HCT116 (cell line): Measurements from ENCODE around the gene DCHS2. TPM values are rescaled to one million over a fixed set of nuclear protein-coding genes. Genes with fewer than 3 reads are reported as not detected.

ENCODE experiments used
- ATAC-seq: fragments of 200-7000 bp; cut with Tn5 transposase; 2 replicates; pipeline ENCODE4 v1.9.1; 2020; ENCODE audit warnings: mild to moderate bottlenecking, moderate library complexity
- BruUV-seq: library from RNA; stranded (reverse); fragments of 400-500 nt; replicated peaks from 2 replicates; lab custom pipeline; 2021; lab: Mats Ljungman, UMichigan
- CTCF ChIA-PET: fragments of 300-600 bp; sonication (Branson Sonifier 250); formaldehyde crosslinking; loops from one replicate; lab custom pipeline; 2021; ENCODE audit warnings: antibody characterized with exemption; lab: Charles Lee
- POLR2A ChIA-PET: fragments of 300-600, 350-600 bp; sonication (Branson Sonifier 250); formaldehyde crosslinking; loops from one replicate; lab custom pipeline; 2021; ENCODE audit warnings: antibody characterized with exemption; lab: Charles Lee
- RAD21 ChIA-PET, 2 experiments: fragments of 300-600 bp; sonication (Branson Sonifier 250); formaldehyde crosslinking; loops; one replicate each; lab custom pipeline; 2023; ENCODE audit warnings: low total read pairs in 2 of 2; ENCODE audit not compliant: uncharacterized antibody in 2 of 2, unreplicated experiment in 2 of 2, low non-redundant PET in 1 of 2; lab: Charles Lee
- DNase-seq: peaks from one replicate; pipeline ENCODE4 v3.0.0-alpha.2; 2010; ENCODE audit warnings: low read depth, low spot score
- H2AFZ ChIP-seq: fragments of 200-600 bp; shearing (Covaris generic), sonication (generic); 2 replicates; pipeline ENCODE4 v1.6.1; 2017; ENCODE audit warnings: low read depth, mixed run types, mixed read lengths, antibody characterized with exemption, low read length; ENCODE audit not compliant: poor library complexity, severe bottlenecking
- H3K27ac ChIP-seq: 2 replicates; pipeline ENCODE4 v1.5.1; 2012; ENCODE audit warnings: low read depth, low read length
- H3K27me3 ChIP-seq: fragments of 200-600 bp; sonication (generic); 2 replicates; pipeline ENCODE4 v1.6.1; 2016; ENCODE audit warnings: mixed run types, low read length, mixed read lengths; ENCODE audit not compliant: insufficient read depth
- H3K36me3 ChIP-seq, 2 experiments: fragments of 200-500 bp in 1 of 2; fragments of 200-600 bp in 1 of 2; sonication (Bioruptor generic) in 1 of 2; sonication (generic) in 1 of 2; 2 replicates each; pipeline versions ENCODE4 v1.5.1 to v1.6.1; 2014 to 2016; ENCODE audit warnings: low read length in 2 of 2, inconsistent platforms in 1 of 2, mixed read lengths in 1 of 2, mixed run types in 1 of 2; ENCODE audit not compliant: insufficient read depth in 2 of 2, control insufficient read depth in 1 of 2
- H3K4me1 ChIP-seq, 2 experiments: fragments of 200-600 bp in 1 of 2; sonication (generic) in 1 of 2; 2 replicates each; pipeline versions ENCODE4 v1.5.1 to v1.6.1; 2012 to 2017; ENCODE audit warnings: low read length in 2 of 2, inconsistent platforms in 1 of 2, mild to moderate bottlenecking in 1 of 2, mixed read lengths in 1 of 2, mixed run types in 1 of 2, moderate library complexity in 1 of 2; ENCODE audit not compliant: insufficient read depth in 2 of 2, control insufficient read depth in 1 of 2
- H3K4me2 ChIP-seq: fragments of 200-600 bp; sonication (generic); 2 replicates; pipeline ENCODE4 v1.6.1; 2017; ENCODE audit warnings: mixed run types, low read length, mixed read lengths
- H3K4me3 ChIP-seq, 2 experiments: fragments of 200-600 bp in 1 of 2; sonication (generic) in 1 of 2; replicated peaks in 1 of 2; 2 replicates each; pipeline ENCODE4 v1.5.1; 2011 to 2016; ENCODE audit warnings: low read length in 2 of 2, control low read depth in 1 of 2, low read depth in 1 of 2, mild to moderate bottlenecking in 1 of 2, mixed read lengths in 1 of 2, mixed run types in 1 of 2
- H3K79me2 ChIP-seq: fragments of 200-600 bp; sonication (generic); 2 replicates; pipeline ENCODE4 v1.6.1; 2017; ENCODE audit warnings: mild to moderate bottlenecking, mixed run types, low read length, moderate library complexity, mixed read lengths; ENCODE audit not compliant: insufficient read depth
- H3K9ac ChIP-seq: fragments of 200-600 bp; sonication (generic); 2 replicates; pipeline ENCODE4 v1.6.1; 2016; ENCODE audit warnings: low read length, mixed read lengths
- H3K9me2 ChIP-seq: fragments of 200-600 bp; sonication (generic), shearing (Covaris generic); 2 replicates; pipeline ENCODE4 v1.6.1; 2017; ENCODE audit warnings: mixed run types, mild to moderate bottlenecking, moderate library complexity; ENCODE audit not compliant: insufficient read depth
- H3K9me3 ChIP-seq, 2 experiments: fragments of 200-500 bp in 1 of 2; fragments of 200-600 bp in 1 of 2; sonication (Bioruptor generic) in 1 of 2; sonication (generic) in 1 of 2; 2 replicates each; pipeline ENCODE4 v1.6.1; 2014 to 2017; ENCODE audit warnings: low read length in 2 of 2, mixed read lengths in 2 of 2, inconsistent platforms in 1 of 2, low read depth in 1 of 2, mild to moderate bottlenecking in 1 of 2, mixed run types in 1 of 2, moderate library complexity in 1 of 2; ENCODE audit not compliant: control insufficient read depth in 1 of 2, insufficient read depth in 1 of 2
- H4K20me1 ChIP-seq: fragments of 200-600 bp; sonication (generic), shearing (Covaris generic); 2 replicates; pipeline ENCODE4 v1.6.1; 2017; ENCODE audit warnings: mixed run types, mild to moderate bottlenecking, moderate library complexity; ENCODE audit not compliant: insufficient read depth
- CBX3 ChIP-seq: IDR thresholded peaks from 2 replicates; pipeline ENCODE4 v1.6.1; 2012; ENCODE audit warnings: low read depth
- POLR2AphosphoS5 ChIP-seq: IDR thresholded peaks from 2 replicates; pipeline ENCODE4 v1.6.1; 2011; ENCODE audit warnings: mild to moderate bottlenecking, low read depth, low read length, moderate library complexity
- RAD21 ChIP-seq: IDR thresholded peaks from 2 replicates; pipeline ENCODE4 v1.6.1; 2012; ENCODE audit warnings: low read depth, mild to moderate bottlenecking
- SIN3A ChIP-seq: IDR thresholded peaks from 2 replicates; pipeline ENCODE4 v1.6.1; 2012; ENCODE audit warnings: low read depth
- YY1 ChIP-seq: IDR thresholded peaks from 2 replicates; pipeline ENCODE4 v1.6.1; 2011; ENCODE audit warnings: low read length, low read depth, moderate library complexity, mild to moderate bottlenecking; ENCODE audit not compliant: insufficient replicate concordance; ENCODE audit errors: extremely low read depth
- intact Hi-C: fragments of 100-400 bp; cut with micrococcal nuclease; formaldehyde crosslinking; loops from 2 replicates; pipeline ENCODE4 v1.10.0; 2022
- total RNA-seq: library from RNA; stranded (reverse); gene quantifications from one replicate; pipeline ENCODE4 v1.2.1, GENCODE V29; 2021; ENCODE audit not compliant: unreplicated experiment
- TF ChIP-seq, protein P1 (sequence below), 3 experiments: fragments of 200-600 bp in 1 of 3; sonication (generic) in 1 of 3; IDR thresholded peaks in 2 of 3; conservative IDR thresholded peaks in 1 of 3; 2 replicates each; pipeline ENCODE4 v1.5.1; 2012 to 2017; ENCODE audit warnings: low read depth in 2 of 3, low read length in 2 of 3, antibody characterized with exemption in 1 of 3, borderline replicate concordance in 1 of 3, control low read depth in 1 of 3, mild to moderate bottlenecking in 1 of 3, mixed read lengths in 1 of 3, mixed run types in 1 of 3, moderate library complexity in 1 of 3; ENCODE audit not compliant: insufficient read depth in 1 of 3
- TF ChIP-seq, protein P2 (sequence below): IDR thresholded peaks from 2 replicates; pipeline ENCODE4 v1.6.1; 2012; ENCODE audit warnings: low read depth
- TF ChIP-seq, protein P3 (sequence below): IDR thresholded peaks from 2 replicates; pipeline ENCODE4 v1.6.1; 2011; ENCODE audit warnings: mild to moderate bottlenecking, low read length, moderate library complexity; ENCODE audit not compliant: insufficient replicate concordance; ENCODE audit errors: extremely low read depth
- TF ChIP-seq, protein P4 (sequence below): IDR thresholded peaks from 2 replicates; pipeline ENCODE4 v1.6.1; 2012
- TF ChIP-seq, protein P5 (sequence below): IDR thresholded peaks from 2 replicates; pipeline ENCODE4 v1.6.1; 2012

Gene DCHS2
- total RNA-seq, 1 experiment from 2014 or later, result 0.05 TPM

DNA sequence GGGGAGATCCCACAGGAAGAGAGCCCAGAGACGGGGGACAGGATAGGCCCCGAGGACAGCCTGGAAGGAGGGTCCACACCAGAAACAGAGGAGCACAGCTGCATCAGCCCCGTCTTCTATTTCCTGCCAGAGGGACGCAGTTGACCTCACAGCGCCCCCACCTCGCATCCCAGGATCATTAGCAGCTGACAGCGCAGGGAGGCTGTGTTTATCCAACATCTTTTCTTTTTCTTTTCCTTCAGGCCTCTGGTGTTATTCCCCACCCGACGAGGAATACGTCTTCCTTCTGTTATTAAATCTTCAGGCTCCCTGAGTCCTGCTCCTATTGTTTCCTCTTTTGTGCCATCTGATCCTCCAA is 75.4 kb downstream of the DCHS2 start:
- TF ChIP-seq YY1 (no peak), SIN3A (no peak), CBX3 (peak; percentile 36; the same call in 1 of the 2 replicates)
- TF ChIP-seq, protein P1, sequence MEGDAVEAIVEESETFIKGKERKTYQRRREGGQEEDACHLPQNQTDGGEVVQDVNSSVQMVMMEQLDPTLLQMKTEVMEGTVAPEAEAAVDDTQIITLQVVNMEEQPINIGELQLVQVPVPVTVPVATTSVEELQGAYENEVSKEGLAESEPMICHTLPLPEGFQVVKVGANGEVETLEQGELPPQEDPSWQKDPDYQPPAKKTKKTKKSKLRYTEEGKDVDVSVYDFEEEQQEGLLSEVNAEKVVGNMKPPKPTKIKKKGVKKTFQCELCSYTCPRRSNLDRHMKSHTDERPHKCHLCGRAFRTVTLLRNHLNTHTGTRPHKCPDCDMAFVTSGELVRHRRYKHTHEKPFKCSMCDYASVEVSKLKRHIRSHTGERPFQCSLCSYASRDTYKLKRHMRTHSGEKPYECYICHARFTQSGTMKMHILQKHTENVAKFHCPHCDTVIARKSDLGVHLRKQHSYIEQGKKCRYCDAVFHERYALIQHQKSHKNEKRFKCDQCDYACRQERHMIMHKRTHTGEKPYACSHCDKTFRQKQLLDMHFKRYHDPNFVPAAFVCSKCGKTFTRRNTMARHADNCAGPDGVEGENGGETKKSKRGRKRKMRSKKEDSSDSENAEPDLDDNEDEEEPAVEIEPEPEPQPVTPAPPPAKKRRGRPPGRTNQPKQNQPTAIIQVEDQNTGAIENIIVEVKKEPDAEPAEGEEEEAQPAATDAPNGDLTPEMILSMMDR (IDR thresholded peaks at IDR 0.05 in 2 of 3, conservative IDR thresholded peaks at IDR 0.05 in 1 of 3; ENCODE audit: borderline replicate concordance in 1 of 3, insufficient read depth in 1 of 3, low read depth in 2 of 3, low read length in 2 of 3), result peak in 2 of 3 experiments; percentile 13 to 19; a peak in 2 of 6 replicates
- Histone ChIP-seq H3K9ac (no peak overlapping the region), H3K79me2 (no peaks in the 10 kb centered on the region), H2AFZ (peak overlapping the region; percentile 50), H3K9me2 (no peaks in the 10 kb centered on the region), H3K36me3 (no peaks in the 10 kb centered on the region), H3K9me3 (no peaks in the 10 kb centered on the region), H3K27ac (no peak overlapping the region), H3K4me2 (peak overlapping the region; percentile 78), H3K4me3 (peak overlapping the region; percentile 44 to 51), H3K4me1 (no peaks in the 10 kb centered on the region), H3K27me3 (no peaks in the 10 kb centered on the region), H4K20me1 (no peaks in the 10 kb centered on the region)
- no peak for DNase-seq
- ChIA-PET RAD21 (no interaction called here), POLR2A (no interaction called here), CTCF (no interaction called here)
- intact Hi-C loops, result no loop called here
- BruUV-seq, result no TSS peak
- peak; percentile 65 for ATAC-seq

DNA sequence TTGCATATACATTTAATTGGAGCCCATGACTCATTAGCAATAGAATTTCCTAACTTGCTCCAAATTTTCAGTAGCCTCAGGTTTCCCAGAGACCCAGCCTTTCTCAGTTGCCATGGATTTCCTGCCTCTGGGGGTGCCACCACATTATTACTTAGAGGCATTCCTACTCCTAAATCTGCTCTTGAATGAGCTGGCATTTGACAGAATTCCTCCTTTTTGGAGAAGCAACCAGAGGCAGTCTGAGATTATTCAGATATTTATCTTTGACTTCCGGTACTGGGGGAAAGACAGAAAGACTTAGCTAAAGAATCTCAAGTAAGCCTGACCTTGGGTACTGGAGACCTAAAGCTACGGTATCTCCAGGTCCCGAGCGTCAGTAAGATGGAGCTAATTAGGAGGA is 76.3 kb downstream of the DCHS2 start:
- TF ChIP-seq, protein P2, sequence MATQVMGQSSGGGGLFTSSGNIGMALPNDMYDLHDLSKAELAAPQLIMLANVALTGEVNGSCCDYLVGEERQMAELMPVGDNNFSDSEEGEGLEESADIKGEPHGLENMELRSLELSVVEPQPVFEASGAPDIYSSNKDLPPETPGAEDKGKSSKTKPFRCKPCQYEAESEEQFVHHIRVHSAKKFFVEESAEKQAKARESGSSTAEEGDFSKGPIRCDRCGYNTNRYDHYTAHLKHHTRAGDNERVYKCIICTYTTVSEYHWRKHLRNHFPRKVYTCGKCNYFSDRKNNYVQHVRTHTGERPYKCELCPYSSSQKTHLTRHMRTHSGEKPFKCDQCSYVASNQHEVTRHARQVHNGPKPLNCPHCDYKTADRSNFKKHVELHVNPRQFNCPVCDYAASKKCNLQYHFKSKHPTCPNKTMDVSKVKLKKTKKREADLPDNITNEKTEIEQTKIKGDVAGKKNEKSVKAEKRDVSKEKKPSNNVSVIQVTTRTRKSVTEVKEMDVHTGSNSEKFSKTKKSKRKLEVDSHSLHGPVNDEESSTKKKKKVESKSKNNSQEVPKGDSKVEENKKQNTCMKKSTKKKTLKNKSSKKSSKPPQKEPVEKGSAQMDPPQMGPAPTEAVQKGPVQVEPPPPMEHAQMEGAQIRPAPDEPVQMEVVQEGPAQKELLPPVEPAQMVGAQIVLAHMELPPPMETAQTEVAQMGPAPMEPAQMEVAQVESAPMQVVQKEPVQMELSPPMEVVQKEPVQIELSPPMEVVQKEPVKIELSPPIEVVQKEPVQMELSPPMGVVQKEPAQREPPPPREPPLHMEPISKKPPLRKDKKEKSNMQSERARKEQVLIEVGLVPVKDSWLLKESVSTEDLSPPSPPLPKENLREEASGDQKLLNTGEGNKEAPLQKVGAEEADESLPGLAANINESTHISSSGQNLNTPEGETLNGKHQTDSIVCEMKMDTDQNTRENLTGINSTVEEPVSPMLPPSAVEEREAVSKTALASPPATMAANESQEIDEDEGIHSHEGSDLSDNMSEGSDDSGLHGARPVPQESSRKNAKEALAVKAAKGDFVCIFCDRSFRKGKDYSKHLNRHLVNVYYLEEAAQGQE, result no peak
- TF ChIP-seq, protein P3, sequence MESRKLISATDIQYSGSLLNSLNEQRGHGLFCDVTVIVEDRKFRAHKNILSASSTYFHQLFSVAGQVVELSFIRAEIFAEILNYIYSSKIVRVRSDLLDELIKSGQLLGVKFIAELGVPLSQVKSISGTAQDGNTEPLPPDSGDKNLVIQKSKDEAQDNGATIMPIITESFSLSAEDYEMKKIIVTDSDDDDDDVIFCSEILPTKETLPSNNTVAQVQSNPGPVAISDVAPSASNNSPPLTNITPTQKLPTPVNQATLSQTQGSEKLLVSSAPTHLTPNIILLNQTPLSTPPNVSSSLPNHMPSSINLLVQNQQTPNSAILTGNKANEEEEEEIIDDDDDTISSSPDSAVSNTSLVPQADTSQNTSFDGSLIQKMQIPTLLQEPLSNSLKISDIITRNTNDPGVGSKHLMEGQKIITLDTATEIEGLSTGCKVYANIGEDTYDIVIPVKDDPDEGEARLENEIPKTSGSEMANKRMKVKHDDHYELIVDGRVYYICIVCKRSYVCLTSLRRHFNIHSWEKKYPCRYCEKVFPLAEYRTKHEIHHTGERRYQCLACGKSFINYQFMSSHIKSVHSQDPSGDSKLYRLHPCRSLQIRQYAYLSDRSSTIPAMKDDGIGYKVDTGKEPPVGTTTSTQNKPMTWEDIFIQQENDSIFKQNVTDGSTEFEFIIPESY, result no peak
- TF ChIP-seq, protein P4, sequence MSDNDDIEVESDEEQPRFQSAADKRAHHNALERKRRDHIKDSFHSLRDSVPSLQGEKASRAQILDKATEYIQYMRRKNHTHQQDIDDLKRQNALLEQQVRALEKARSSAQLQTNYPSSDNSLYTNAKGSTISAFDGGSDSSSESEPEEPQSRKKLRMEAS, result no peak
- TF ChIP-seq, protein P5, sequence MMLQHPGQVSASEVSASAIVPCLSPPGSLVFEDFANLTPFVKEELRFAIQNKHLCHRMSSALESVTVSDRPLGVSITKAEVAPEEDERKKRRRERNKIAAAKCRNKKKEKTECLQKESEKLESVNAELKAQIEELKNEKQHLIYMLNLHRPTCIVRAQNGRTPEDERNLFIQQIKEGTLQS, result no peak
- TF ChIP-seq RAD21, result no peak
- no peak for TF ChIP-seq POLR2AphosphoS5
- H3K9me2 ChIP-seq, result no peaks in the 10 kb centered on the region
- no TSS peak for BruUV-seq
- intact Hi-C loops, result no loop called here
- no peak overlapping the region for H2AFZ ChIP-seq
- no peaks in the 10 kb centered on the region for H3K9me3 ChIP-seq
- no peak overlapping the region for H3K9ac ChIP-seq
- ChIA-PET RAD21 (no interaction called here), POLR2A (no interaction called here), CTCF (no interaction called here)
- no peak overlapping the region for H3K27ac ChIP-seq
- H3K4me2 ChIP-seq, result no peak overlapping the region
- H4K20me1 ChIP-seq, result no peaks in the 10 kb centered on the region
- DNase-seq (no peak), ATAC-seq (no peak)
- no peaks in the 10 kb centered on the region for H3K36me3 ChIP-seq
- H3K79me2 ChIP-seq, result no peaks in the 10 kb centered on the region
- H3K4me3 ChIP-seq, result no peak overlapping the region
- H3K4me1 ChIP-seq, result no peaks in the 10 kb centered on the region
- H3K27me3 ChIP-seq, result no peaks in the 10 kb centered on the region
